ENCODE results near the gene STRIP1.

The STRIP1 gene

GRCh38 chr1:110034451-110035235 is at the start of gene STRIP1:
Gene STRIP1, plus strand, starts transcription at chr1:110034624. Its CDS starts 14 bp downstream, at chr1:110034638.
- Histone ChIP-seq H3K9me3 (ENCODE audit: control insufficient read depth, insufficient read depth, low read length) (no peaks in the 10 kb centered on the region), H3K27me3 (ENCODE audit: control insufficient read depth, insufficient read depth, low read length) (no peaks in the 10 kb centered on the region), H3K4me3 (ENCODE audit: low read length) (peak within 1 kb of the TSS; percentile 99), H3K36me3 (ENCODE audit: control insufficient read depth, insufficient read depth, low read length) (peaks cover 12% of the 10 kb centered on the region), H3K27ac (ENCODE audit: low read length) (no peak within 1 kb of the TSS), H3K4me1 (ENCODE audit: control insufficient read depth, insufficient read depth, low read length) (no peaks in the 10 kb centered on the region; the same call in 1 of the 2 replicates)
- WGBS (ENCODE audit: insufficient coverage, insufficient read length), result no CpG with 5 or more reads among the region's 66 CpGs
- DNase-seq (ENCODE audit: low read depth, low spot score), result peak; percentile 75

GRCh38 chr1:109985247-109986053 is 49.0 kb upstream of the STRIP1 start:
- H3K9me3 ChIP-seq (ENCODE audit: control insufficient read depth, insufficient read depth, low read length), result no peaks in the 10 kb centered on the region
- H3K27ac ChIP-seq (ENCODE audit: low read length), result no peak overlapping the region
- DNase-seq (ENCODE audit: low read depth, low spot score), result no peak
- H3K4me3 ChIP-seq (ENCODE audit: low read length), result peak overlapping the region; percentile 77
- H3K36me3 ChIP-seq (ENCODE audit: control insufficient read depth, insufficient read depth, low read length), result no peaks in the 10 kb centered on the region
- H3K4me1 ChIP-seq (ENCODE audit: control insufficient read depth, insufficient read depth, low read length), result peaks cover 4% of the 10 kb centered on the region; the same call in 1 of the 2 replicates
- no peaks in the 10 kb centered on the region for H3K27me3 ChIP-seq (ENCODE audit: control insufficient read depth, insufficient read depth, low read length)
- WGBS (ENCODE audit: insufficient coverage, insufficient read length), result no CpG with 5 or more reads among the region's 22 CpGs

GRCh38 chr1:109986054-109986444 is 48.4 kb upstream of the STRIP1 start:
- Histone ChIP-seq H3K27ac (ENCODE audit: low read length) (no peak overlapping the region), H3K36me3 (ENCODE audit: control insufficient read depth, insufficient read depth, low read length) (no peaks in the 10 kb centered on the region), H3K9me3 (ENCODE audit: control insufficient read depth, insufficient read depth, low read length) (no peaks in the 10 kb centered on the region), H3K4me1 (ENCODE audit: control insufficient read depth, insufficient read depth, low read length) (peaks cover 4% of the 10 kb centered on the region; the same call in 1 of the 2 replicates), H3K27me3 (ENCODE audit: control insufficient read depth, insufficient read depth, low read length) (no peaks in the 10 kb centered on the region), H3K4me3 (ENCODE audit: low read length) (no peak overlapping the region)
- no CpG with 5 or more reads among the region's 3 CpGs for WGBS (ENCODE audit: insufficient coverage, insufficient read length)
- no peak for DNase-seq (ENCODE audit: low read depth, low spot score)

- DNase-seq (ENCODE audit: low read depth, low spot score), result no peak
- Histone ChIP-seq H3K4me1 (ENCODE audit: control insufficient read depth, insufficient read depth, low read length) (peaks cover 4% of the 10 kb centered on the region; the same call in 1 of the 2 replicates), H3K27ac (ENCODE audit: low read length) (no peak overlapping the region), H3K36me3 (ENCODE audit: control insufficient read depth, insufficient read depth, low read length) (no peaks in the 10 kb centered on the region), H3K4me3 (ENCODE audit: low read length) (no peak overlapping the region), H3K27me3 (ENCODE audit: control insufficient read depth, insufficient read depth, low read length) (no peaks in the 10 kb centered on the region), H3K9me3 (ENCODE audit: control insufficient read depth, insufficient read depth, low read length) (no peaks in the 10 kb centered on the region)
- WGBS (ENCODE audit: insufficient coverage, insufficient read length), result no CpG with 5 or more reads among the region's 3 CpGs
These were observed 46.0 kb upstream of the STRIP1 start for GRCh38 chr1:109988349-109988914.

- Histone ChIP-seq H3K36me3 (ENCODE audit: control insufficient read depth, insufficient read depth, low read length) (no peaks in the 10 kb centered on the region), H3K27ac (ENCODE audit: low read length) (no peak overlapping the region), H3K27me3 (ENCODE audit: control insufficient read depth, insufficient read depth, low read length) (no peaks in the 10 kb centered on the region), H3K4me3 (ENCODE audit: low read length) (no peak overlapping the region), H3K4me1 (ENCODE audit: control insufficient read depth, insufficient read depth, low read length) (no peaks in the 10 kb centered on the region), H3K9me3 (ENCODE audit: control insufficient read depth, insufficient read depth, low read length) (no peaks in the 10 kb centered on the region)
- DNase-seq (ENCODE audit: low read depth, low spot score), result no peak
- no CpG with 5 or more reads among the region's 9 CpGs for WGBS (ENCODE audit: insufficient coverage, insufficient read length)
These were observed 44.7 kb upstream of the STRIP1 start for GRCh38 chr1:109989506-109990301.

GRCh38 chr1:109990302-109990653 is 44.1 kb upstream of the STRIP1 start:
- Histone ChIP-seq H3K27ac (ENCODE audit: low read length) (no peak overlapping the region), H3K36me3 (ENCODE audit: control insufficient read depth, insufficient read depth, low read length) (no peaks in the 10 kb centered on the region), H3K9me3 (ENCODE audit: control insufficient read depth, insufficient read depth, low read length) (no peaks in the 10 kb centered on the region), H3K27me3 (ENCODE audit: control insufficient read depth, insufficient read depth, low read length) (no peaks in the 10 kb centered on the region), H3K4me1 (ENCODE audit: control insufficient read depth, insufficient read depth, low read length) (no peaks in the 10 kb centered on the region), H3K4me3 (ENCODE audit: low read length) (no peak overlapping the region)
- no peak for DNase-seq (ENCODE audit: low read depth, low spot score)
- WGBS (ENCODE audit: insufficient coverage, insufficient read length), result no CpG with 5 or more reads among the region's 2 CpGs

- no peak overlapping the region for H3K4me3 ChIP-seq (ENCODE audit: low read length)
- no peaks in the 10 kb centered on the region for H3K27me3 ChIP-seq (ENCODE audit: control insufficient read depth, insufficient read depth, low read length)
- no CpG with 5 or more reads among the region's 5 CpGs for WGBS (ENCODE audit: insufficient coverage, insufficient read length)
- H3K36me3 ChIP-seq (ENCODE audit: control insufficient read depth, insufficient read depth, low read length), result no peaks in the 10 kb centered on the region
- no peak overlapping the region for H3K27ac ChIP-seq (ENCODE audit: low read length)
- no peaks in the 10 kb centered on the region for H3K9me3 ChIP-seq (ENCODE audit: control insufficient read depth, insufficient read depth, low read length)
- H3K4me1 ChIP-seq (ENCODE audit: control insufficient read depth, insufficient read depth, low read length), result no peaks in the 10 kb centered on the region
- DNase-seq (ENCODE audit: low read depth, low spot score), result no peak
These were observed 43.0 kb upstream of the STRIP1 start for GRCh38 chr1:109991400-109991925.

- no peaks in the 10 kb centered on the region for H3K4me1 ChIP-seq (ENCODE audit: control insufficient read depth, insufficient read depth, low read length)
- 100% methylated on average over 1 of the region's 3 CpGs for WGBS (ENCODE audit: insufficient coverage, insufficient read length)
These were observed 40.5 kb upstream of the STRIP1 start for GRCh38 chr1:109993885-109994284.

GRCh38 chr1:109994654-109995053 is 39.8 kb upstream of the STRIP1 start:
- H3K4me1 ChIP-seq (ENCODE audit: control insufficient read depth, insufficient read depth, low read length), result no peaks in the 10 kb centered on the region
- H3K4me3 ChIP-seq (ENCODE audit: low read length), result no peak overlapping the region
- H3K36me3 ChIP-seq (ENCODE audit: control insufficient read depth, insufficient read depth, low read length), result no peaks in the 10 kb centered on the region
- H3K27ac ChIP-seq (ENCODE audit: low read length), result no peak overlapping the region
- no CpG with 5 or more reads among the region's 1 CpG for WGBS (ENCODE audit: insufficient coverage, insufficient read length)
- DNase-seq (ENCODE audit: low read depth, low spot score), result no peak
- H3K27me3 ChIP-seq (ENCODE audit: control insufficient read depth, insufficient read depth, low read length), result no peaks in the 10 kb centered on the region
- H3K9me3 ChIP-seq (ENCODE audit: control insufficient read depth, insufficient read depth, low read length), result no peaks in the 10 kb centered on the region

More at GRCh38 chr1:109993885-109994284, 40.5 kb upstream of the STRIP1 start:
- Histone ChIP-seq H3K27me3 (ENCODE audit: control insufficient read depth, insufficient read depth, low read length) (no peaks in the 10 kb centered on the region), H3K9me3 (ENCODE audit: control insufficient read depth, insufficient read depth, low read length) (no peaks in the 10 kb centered on the region), H3K27ac (ENCODE audit: low read length) (no peak overlapping the region), H3K4me3 (ENCODE audit: low read length) (no peak overlapping the region), H3K36me3 (ENCODE audit: control insufficient read depth, insufficient read depth, low read length) (no peaks in the 10 kb centered on the region)
- no peak for DNase-seq (ENCODE audit: low read depth, low spot score)

GRCh38 chr1:109995536-109995935 is 38.9 kb upstream of the STRIP1 start:
- no peaks in the 10 kb centered on the region for H3K27me3 ChIP-seq (ENCODE audit: control insufficient read depth, insufficient read depth, low read length)

More at GRCh38 chr1:109995536-109995935, 38.9 kb upstream of the STRIP1 start:
- Histone ChIP-seq H3K4me1 (ENCODE audit: control insufficient read depth, insufficient read depth, low read length) (no peaks in the 10 kb centered on the region), H3K4me3 (ENCODE audit: low read length) (no peak overlapping the region), H3K9me3 (ENCODE audit: control insufficient read depth, insufficient read depth, low read length) (no peaks in the 10 kb centered on the region), H3K36me3 (ENCODE audit: control insufficient read depth, insufficient read depth, low read length) (no peaks in the 10 kb centered on the region), H3K27ac (ENCODE audit: low read length) (no peak overlapping the region)
- WGBS (ENCODE audit: insufficient coverage, insufficient read length), result no CpG with 5 or more reads among the region's 2 CpGs
- DNase-seq (ENCODE audit: low read depth, low spot score), result no peak
